WTC11 (cell line): ENCODE measurements around the gene SMIM38. TPM values are rescaled to one million over a fixed set of nuclear protein-coding genes. Genes with fewer than 3 reads are reported as not detected.

Experiments used
- ATAC-seq: fragments of 200-7000 bp; cut with Tn5 transposase; 2 replicates; pipeline ENCODE4 v1.10.0; 2021; ENCODE audit warnings: mild to moderate bottlenecking, moderate library complexity
- CTCF ChIA-PET: fragments of 300-600 bp; sonication (Branson Sonifier 250); formaldehyde crosslinking; loops from one replicate; lab custom pipeline; 2021; ENCODE audit warnings: antibody characterized with exemption; lab: Charles Lee
- POLR2A ChIA-PET: fragments of 350-600 bp; sonication (Branson Sonifier 250); formaldehyde crosslinking; loops from one replicate; lab custom pipeline; 2021; ENCODE audit warnings: antibody characterized with exemption; lab: Charles Lee
- DNase-seq: peaks from one replicate; pipeline ENCODE4 v3.0.0; 2021; ENCODE audit warnings: low spot score
- H3K27ac Mint-ChIP-seq: 2 replicates; pipeline ENCODE4 v1.8.0; 2021; ENCODE audit warnings: mixed read lengths
- H3K27me3 Mint-ChIP-seq: 2 replicates; pipeline ENCODE4 v1.8.0; 2021; ENCODE audit warnings: low read depth, mild to moderate bottlenecking, moderate library complexity, mixed read lengths
- H3K36me3 Mint-ChIP-seq: 2 replicates; pipeline ENCODE4 v1.8.0; 2021; ENCODE audit warnings: mixed read lengths
- H3K4me1 Mint-ChIP-seq: 2 replicates; pipeline ENCODE4 v1.8.0; 2022; ENCODE audit warnings: mixed read lengths
- H3K4me3 Mint-ChIP-seq: 2 replicates; pipeline ENCODE4 v1.8.0; 2021; ENCODE audit warnings: mild to moderate bottlenecking, moderate library complexity, mixed read lengths
- H3K9me3 Mint-ChIP-seq: 2 replicates; pipeline ENCODE4 v1.8.0; 2021; ENCODE audit warnings: mixed read lengths
- FOXK1 ChIP-seq: sonication (generic); formaldehyde crosslinking; IDR thresholded peaks from 2 replicates; pipeline ENCODE4 v1.8.0; 2022; ENCODE audit warnings: mild to moderate bottlenecking, moderate library complexity, missing genetic modification reagents
- GABPB1 ChIP-seq: sonication (generic); formaldehyde crosslinking; IDR thresholded peaks from 2 replicates; pipeline ENCODE4 v1.8.1; 2023; ENCODE audit warnings: mild to moderate bottlenecking, missing genetic modification reagents
- IRF2 ChIP-seq: sonication (generic); formaldehyde crosslinking; IDR thresholded peaks from 2 replicates; pipeline ENCODE4 v1.8.0; 2022; ENCODE audit warnings: low read depth, missing genetic modification reagents, borderline replicate concordance
- KAT7 ChIP-seq: sonication (generic); formaldehyde crosslinking; IDR thresholded peaks from 2 replicates; pipeline ENCODE4 v1.8.1; 2023; ENCODE audit warnings: missing genetic modification reagents, mild to moderate bottlenecking, borderline replicate concordance
- MXD4 ChIP-seq: fragments of 250-450 bp; sonication (Bioruptor Pico); IDR thresholded peaks from 2 replicates; pipeline ENCODE4 v1.8.0; 2021; ENCODE audit warnings: mild to moderate bottlenecking, moderate library complexity, borderline replicate concordance
- NFYB ChIP-seq: sonication (generic); formaldehyde crosslinking; conservative IDR thresholded peaks from 2 replicates; pipeline ENCODE4 v1.8.0; 2022; ENCODE audit warnings: low read depth, missing genetic modification reagents
- NR1H2 ChIP-seq: sonication (generic); formaldehyde crosslinking; IDR thresholded peaks from 2 replicates; pipeline ENCODE4 v1.9.0; 2021; ENCODE audit warnings: mild to moderate bottlenecking, moderate library complexity, missing genetic modification reagents
- TP53 ChIP-seq: sonication (generic); formaldehyde crosslinking; IDR thresholded peaks from 2 replicates; pipeline ENCODE4 v1.8.1; 2023; ENCODE audit warnings: mild to moderate bottlenecking, missing genetic modification reagents
- ZNF317 ChIP-seq: sonication (generic); formaldehyde crosslinking; IDR thresholded peaks from 2 replicates; pipeline ENCODE4 v1.8.1; 2023; ENCODE audit warnings: low read depth, mild to moderate bottlenecking, moderate library complexity, missing genetic modification reagents, borderline replicate concordance
- total RNA-seq: library from RNA; stranded (reverse); gene quantifications from 3 replicates; pipeline ENCODE4 v1.2.3, GENCODE V29; 2021
- TF ChIP-seq, protein P1 (sequence below): sonication (generic); formaldehyde crosslinking; IDR thresholded peaks from 2 replicates; pipeline ENCODE4 v1.8.0; 2022; ENCODE audit warnings: mild to moderate bottlenecking, missing genetic modification reagents
- TF ChIP-seq, protein P2 (sequence below): sonication (generic); formaldehyde crosslinking; IDR thresholded peaks from 2 replicates; pipeline ENCODE4 v1.8.1; 2022; ENCODE audit warnings: low read depth, mild to moderate bottlenecking, moderate library complexity, missing genetic modification reagents, borderline replicate concordance
- TF ChIP-seq, protein P3 (sequence below): sonication (generic); formaldehyde crosslinking; IDR thresholded peaks from 2 replicates; pipeline ENCODE4 v1.8.1; 2023; ENCODE audit warnings: mild to moderate bottlenecking, moderate library complexity, missing genetic modification reagents
- TF ChIP-seq, protein P4 (sequence below): sonication (generic); formaldehyde crosslinking; conservative IDR thresholded peaks from 2 replicates; pipeline ENCODE4 v1.8.1; 2022; ENCODE audit warnings: mild to moderate bottlenecking, missing genetic modification reagents
- TF ChIP-seq, protein P5 (sequence below): fragments of 250-450 bp; sonication (Bioruptor Pico); IDR thresholded peaks from 2 replicates; pipeline ENCODE4 v1.9.0; 2021; ENCODE audit warnings: mild to moderate bottlenecking
- TF ChIP-seq, protein P6 (sequence below): sonication (generic); formaldehyde crosslinking; IDR thresholded peaks from 2 replicates; pipeline ENCODE4 v1.8.0; 2022; ENCODE audit warnings: mild to moderate bottlenecking, missing genetic modification reagents
- TF ChIP-seq, protein P7 (sequence below): sonication (generic); formaldehyde crosslinking; IDR thresholded peaks from 2 replicates; pipeline ENCODE4 v1.8.0; 2023; ENCODE audit warnings: mild to moderate bottlenecking, missing genetic modification reagents
- TF ChIP-seq, protein P8 (sequence below): fragments of 200-600 bp; IDR thresholded peaks from 2 replicates; pipeline ENCODE4 v1.8.0; 2022; ENCODE audit warnings: antibody characterized with exemption

The SMIM38 gene
- total RNA-seq, 1 experiment from 2014 or later, result 0.39 TPM

DNA sequence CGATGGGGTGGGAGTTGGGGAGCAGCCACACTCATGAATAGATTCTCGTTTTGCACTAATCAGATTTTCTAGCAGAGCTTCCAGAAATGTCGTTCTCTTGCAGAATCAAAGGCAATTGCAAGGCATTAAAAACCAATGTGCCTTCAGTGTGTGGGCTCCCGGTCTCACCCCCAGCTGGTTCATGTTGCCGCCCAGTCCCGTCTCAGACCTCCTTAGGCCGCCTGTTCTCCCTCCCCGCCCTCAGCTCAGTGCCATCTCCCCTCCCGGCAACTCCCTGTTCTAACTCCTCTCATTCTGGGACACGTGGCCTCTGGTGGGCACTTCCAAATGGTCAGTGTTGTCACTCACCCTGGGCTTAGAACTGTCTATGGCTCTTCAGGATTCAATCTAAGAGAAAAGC lies 42.5 kb upstream of the SMIM38 start:
- Mint-ChIP-seq H3K27me3 (peaks cover 3% of the 10 kb centered on the region), H3K36me3 (peaks cover 21% of the 10 kb centered on the region), H3K27ac (no peak overlapping the region), H3K4me3 (no peak overlapping the region), H3K9me3 (peaks cover 28% of the 10 kb centered on the region), H3K4me1 (no peaks in the 10 kb centered on the region)
- DNase-seq, result no peak
- ATAC-seq, result no peak
- ChIA-PET CTCF (interaction anchor here (1.0 to 3.1 kb wide), 3 partner anchors 12 to 531 kb away, joined by 3 to 24 read pairs (median 3); no protein-coding TSS in a partner anchor), POLR2A (no interaction called here)
- TF ChIP-seq, protein P1, sequence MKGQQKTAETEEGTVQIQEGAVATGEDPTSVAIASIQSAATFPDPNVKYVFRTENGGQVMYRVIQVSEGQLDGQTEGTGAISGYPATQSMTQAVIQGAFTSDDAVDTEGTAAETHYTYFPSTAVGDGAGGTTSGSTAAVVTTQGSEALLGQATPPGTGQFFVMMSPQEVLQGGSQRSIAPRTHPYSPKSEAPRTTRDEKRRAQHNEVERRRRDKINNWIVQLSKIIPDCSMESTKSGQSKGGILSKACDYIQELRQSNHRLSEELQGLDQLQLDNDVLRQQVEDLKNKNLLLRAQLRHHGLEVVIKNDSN, result no peak
- TF ChIP-seq, protein P2, sequence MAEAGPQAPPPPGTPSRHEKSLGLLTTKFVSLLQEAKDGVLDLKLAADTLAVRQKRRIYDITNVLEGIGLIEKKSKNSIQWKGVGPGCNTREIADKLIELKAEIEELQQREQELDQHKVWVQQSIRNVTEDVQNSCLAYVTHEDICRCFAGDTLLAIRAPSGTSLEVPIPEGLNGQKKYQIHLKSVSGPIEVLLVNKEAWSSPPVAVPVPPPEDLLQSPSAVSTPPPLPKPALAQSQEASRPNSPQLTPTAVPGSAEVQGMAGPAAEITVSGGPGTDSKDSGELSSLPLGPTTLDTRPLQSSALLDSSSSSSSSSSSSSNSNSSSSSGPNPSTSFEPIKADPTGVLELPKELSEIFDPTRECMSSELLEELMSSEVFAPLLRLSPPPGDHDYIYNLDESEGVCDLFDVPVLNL (CRISPR knock-in tag), result no peak
- TF ChIP-seq, protein P3, sequence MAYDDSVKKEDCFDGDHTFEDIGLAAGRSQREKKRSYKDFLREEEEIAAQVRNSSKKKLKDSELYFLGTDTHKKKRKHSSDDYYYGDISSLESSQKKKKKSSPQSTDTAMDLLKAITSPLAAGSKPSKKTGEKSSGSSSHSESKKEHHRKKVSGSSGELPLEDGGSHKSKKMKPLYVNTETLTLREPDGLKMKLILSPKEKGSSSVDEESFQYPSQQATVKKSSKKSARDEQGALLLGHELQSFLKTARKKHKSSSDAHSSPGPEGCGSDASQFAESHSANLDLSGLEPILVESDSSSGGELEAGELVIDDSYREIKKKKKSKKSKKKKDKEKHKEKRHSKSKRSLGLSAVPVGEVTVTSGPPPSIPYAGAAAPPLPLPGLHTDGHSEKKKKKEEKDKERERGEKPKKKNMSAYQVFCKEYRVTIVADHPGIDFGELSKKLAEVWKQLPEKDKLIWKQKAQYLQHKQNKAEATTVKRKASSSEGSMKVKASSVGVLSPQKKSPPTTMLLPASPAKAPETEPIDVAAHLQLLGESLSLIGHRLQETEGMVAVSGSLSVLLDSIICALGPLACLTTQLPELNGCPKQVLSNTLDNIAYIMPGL (CRISPR knock-in tag), result no peak
- TF ChIP-seq NR1H2, result no peak
- TF ChIP-seq, protein P4, sequence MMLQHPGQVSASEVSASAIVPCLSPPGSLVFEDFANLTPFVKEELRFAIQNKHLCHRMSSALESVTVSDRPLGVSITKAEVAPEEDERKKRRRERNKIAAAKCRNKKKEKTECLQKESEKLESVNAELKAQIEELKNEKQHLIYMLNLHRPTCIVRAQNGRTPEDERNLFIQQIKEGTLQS (CRISPR knock-in tag), result no peak
- no peak for TF ChIP-seq IRF2 (CRISPR knock-in tag)
- no peak for TF ChIP-seq NFYB (CRISPR knock-in tag)
- TF ChIP-seq TP53 (CRISPR knock-in tag), result no peak
- TF ChIP-seq, protein P5, sequence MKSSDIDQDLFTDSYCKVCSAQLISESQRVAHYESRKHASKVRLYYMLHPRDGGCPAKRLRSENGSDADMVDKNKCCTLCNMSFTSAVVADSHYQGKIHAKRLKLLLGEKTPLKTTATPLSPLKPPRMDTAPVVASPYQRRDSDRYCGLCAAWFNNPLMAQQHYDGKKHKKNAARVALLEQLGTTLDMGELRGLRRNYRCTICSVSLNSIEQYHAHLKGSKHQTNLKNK (CRISPR knock-in tag), result no peak
- no peak for TF ChIP-seq FOXK1 (CRISPR knock-in tag)
- TF ChIP-seq, protein P6, sequence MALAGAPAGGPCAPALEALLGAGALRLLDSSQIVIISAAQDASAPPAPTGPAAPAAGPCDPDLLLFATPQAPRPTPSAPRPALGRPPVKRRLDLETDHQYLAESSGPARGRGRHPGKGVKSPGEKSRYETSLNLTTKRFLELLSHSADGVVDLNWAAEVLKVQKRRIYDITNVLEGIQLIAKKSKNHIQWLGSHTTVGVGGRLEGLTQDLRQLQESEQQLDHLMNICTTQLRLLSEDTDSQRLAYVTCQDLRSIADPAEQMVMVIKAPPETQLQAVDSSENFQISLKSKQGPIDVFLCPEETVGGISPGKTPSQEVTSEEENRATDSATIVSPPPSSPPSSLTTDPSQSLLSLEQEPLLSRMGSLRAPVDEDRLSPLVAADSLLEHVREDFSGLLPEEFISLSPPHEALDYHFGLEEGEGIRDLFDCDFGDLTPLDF, result no peak
- TF ChIP-seq MXD4 (CRISPR knock-in tag), result no peak
- TF ChIP-seq, protein P7, sequence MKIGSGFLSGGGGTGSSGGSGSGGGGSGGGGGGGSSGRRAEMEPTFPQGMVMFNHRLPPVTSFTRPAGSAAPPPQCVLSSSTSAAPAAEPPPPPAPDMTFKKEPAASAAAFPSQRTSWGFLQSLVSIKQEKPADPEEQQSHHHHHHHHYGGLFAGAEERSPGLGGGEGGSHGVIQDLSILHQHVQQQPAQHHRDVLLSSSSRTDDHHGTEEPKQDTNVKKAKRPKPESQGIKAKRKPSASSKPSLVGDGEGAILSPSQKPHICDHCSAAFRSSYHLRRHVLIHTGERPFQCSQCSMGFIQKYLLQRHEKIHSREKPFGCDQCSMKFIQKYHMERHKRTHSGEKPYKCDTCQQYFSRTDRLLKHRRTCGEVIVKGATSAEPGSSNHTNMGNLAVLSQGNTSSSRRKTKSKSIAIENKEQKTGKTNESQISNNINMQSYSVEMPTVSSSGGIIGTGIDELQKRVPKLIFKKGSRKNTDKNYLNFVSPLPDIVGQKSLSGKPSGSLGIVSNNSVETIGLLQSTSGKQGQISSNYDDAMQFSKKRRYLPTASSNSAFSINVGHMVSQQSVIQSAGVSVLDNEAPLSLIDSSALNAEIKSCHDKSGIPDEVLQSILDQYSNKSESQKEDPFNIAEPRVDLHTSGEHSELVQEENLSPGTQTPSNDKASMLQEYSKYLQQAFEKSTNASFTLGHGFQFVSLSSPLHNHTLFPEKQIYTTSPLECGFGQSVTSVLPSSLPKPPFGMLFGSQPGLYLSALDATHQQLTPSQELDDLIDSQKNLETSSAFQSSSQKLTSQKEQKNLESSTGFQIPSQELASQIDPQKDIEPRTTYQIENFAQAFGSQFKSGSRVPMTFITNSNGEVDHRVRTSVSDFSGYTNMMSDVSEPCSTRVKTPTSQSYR (CRISPR knock-in tag), result no peak
- TF ChIP-seq ZNF317, result no peak
- TF ChIP-seq, protein P8, sequence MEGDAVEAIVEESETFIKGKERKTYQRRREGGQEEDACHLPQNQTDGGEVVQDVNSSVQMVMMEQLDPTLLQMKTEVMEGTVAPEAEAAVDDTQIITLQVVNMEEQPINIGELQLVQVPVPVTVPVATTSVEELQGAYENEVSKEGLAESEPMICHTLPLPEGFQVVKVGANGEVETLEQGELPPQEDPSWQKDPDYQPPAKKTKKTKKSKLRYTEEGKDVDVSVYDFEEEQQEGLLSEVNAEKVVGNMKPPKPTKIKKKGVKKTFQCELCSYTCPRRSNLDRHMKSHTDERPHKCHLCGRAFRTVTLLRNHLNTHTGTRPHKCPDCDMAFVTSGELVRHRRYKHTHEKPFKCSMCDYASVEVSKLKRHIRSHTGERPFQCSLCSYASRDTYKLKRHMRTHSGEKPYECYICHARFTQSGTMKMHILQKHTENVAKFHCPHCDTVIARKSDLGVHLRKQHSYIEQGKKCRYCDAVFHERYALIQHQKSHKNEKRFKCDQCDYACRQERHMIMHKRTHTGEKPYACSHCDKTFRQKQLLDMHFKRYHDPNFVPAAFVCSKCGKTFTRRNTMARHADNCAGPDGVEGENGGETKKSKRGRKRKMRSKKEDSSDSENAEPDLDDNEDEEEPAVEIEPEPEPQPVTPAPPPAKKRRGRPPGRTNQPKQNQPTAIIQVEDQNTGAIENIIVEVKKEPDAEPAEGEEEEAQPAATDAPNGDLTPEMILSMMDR, result no peak
- TF ChIP-seq KAT7 (CRISPR knock-in tag), result no peak
- TF ChIP-seq GABPB1 (CRISPR knock-in tag), result no peak
